NCI-H748 treated with DMSO at 0.1 percent for 48 hours (cell line): ENCODE results near the gene NEO1.

Experiments used
- DNase-seq: peaks from one replicate; lab custom pipeline; 2025; lab: John Stamatoyannopoulos, UW

The NEO1 gene

GRCh38 chr15:73051807-73052652 lies at the start of gene NEO1:
Gene NEO1, plus strand, starts transcription at chr15:73052463. Its CDS starts 213 bp downstream, at chr15:73052676.
- peak; percentile 49 for DNase-seq

GRCh38 chr15:73004462-73004861 lies 47.8 kb upstream of the NEO1 start:
- DNase-seq = no peak

- DNase-seq = no peak
Observed at GRCh38 chr15:73005032-73005431, 47.2 kb upstream of the NEO1 start.

GRCh38 chr15:73005446-73005845 lies 46.8 kb upstream of the NEO1 start:
- no peak for DNase-seq

GRCh38 chr15:73006523-73006922 lies 45.7 kb upstream of the NEO1 start:
- DNase-seq = no peak

- no peak for DNase-seq
Observed at GRCh38 chr15:73009066-73010056, 42.9 kb upstream of the NEO1 start.

- no peak for DNase-seq
Observed at GRCh38 chr15:73010154-73011152, 41.8 kb upstream of the NEO1 start.

- no peak for DNase-seq
Observed at GRCh38 chr15:73014904-73015303, 37.4 kb upstream of the NEO1 start.

- DNase-seq = no peak
Observed at GRCh38 chr15:73015493-73015892, 36.8 kb upstream of the NEO1 start.

GRCh38 chr15:73017987-73018386 lies 34.3 kb upstream of the NEO1 start:
- no peak for DNase-seq

- DNase-seq = no peak
Observed at GRCh38 chr15:73019154-73019553, 33.1 kb upstream of the NEO1 start.

GRCh38 chr15:73019601-73020146 lies 32.6 kb upstream of the NEO1 start:
- DNase-seq = no peak

- DNase-seq = no peak
Observed at GRCh38 chr15:73021139-73021621, 31.1 kb upstream of the NEO1 start.

- no peak for DNase-seq
Observed at GRCh38 chr15:73022161-73022560, 30.1 kb upstream of the NEO1 start.

GRCh38 chr15:73023071-73023470 lies 29.2 kb upstream of the NEO1 start:
- DNase-seq = no peak

- DNase-seq = no peak
Observed at GRCh38 chr15:73024168-73024567, 28.1 kb upstream of the NEO1 start.

GRCh38 chr15:73026511-73027054 lies 25.7 kb upstream of the NEO1 start:
- DNase-seq = no peak

- no peak for DNase-seq
Observed at GRCh38 chr15:73028031-73028430, 24.2 kb upstream of the NEO1 start.

- no peak for DNase-seq
Observed at GRCh38 chr15:73028831-73029451, 23.3 kb upstream of the NEO1 start.

GRCh38 chr15:73030122-73030679 lies 22.1 kb upstream of the NEO1 start:
- DNase-seq = no peak
